Loucy (cell line): Measurements from ENCODE around the gene GOLGA6L10.
"Not testable (repeated sequence)": the region's sequence is repeated elsewhere in the genome, so short reads cannot be mapped to it uniquely, and the experiment has no call there.

Experiments
- CTCF ChIP-seq: fragments of 200-600 bp; sonication (generic); conservative IDR thresholded peaks from 2 replicates; pipeline ENCODE4 v1.5.1; 2014; ENCODE audit warnings: mild to moderate bottlenecking, antibody characterized with exemption, low read length
- EZH2phosphoT487 ChIP-seq: fragments of 200-600 bp; IDR thresholded peaks from 2 replicates; pipeline ENCODE4 v1.6.1; 2018; ENCODE audit warnings: antibody characterized with exemption, mild to moderate bottlenecking, moderate library complexity, borderline replicate concordance

- TF ChIP-seq CTCF, EZH2phosphoT487: not testable (repeated sequence)
Observed at GRCh38 chr15:82326896-82327295, 22.4 kb downstream of the GOLGA6L10 start.
